HTERT RPE-1 (cell line): Measurements from ENCODE around the gene RAD51D.
"Not testable (repeated sequence)": the region's sequence is repeated elsewhere in the genome, so short reads cannot be mapped to it uniquely, and the experiment has no call there.

ENCODE experiments used
- in situ Hi-C: fragments of 300-500 bp; cut with MboI; formaldehyde crosslinking; loops from 4 replicates; pipeline ENCODE4 v1.14.3; 2020; ENCODE audit warnings: low sequenced_read_pairs

Gene RAD51D

DNA sequence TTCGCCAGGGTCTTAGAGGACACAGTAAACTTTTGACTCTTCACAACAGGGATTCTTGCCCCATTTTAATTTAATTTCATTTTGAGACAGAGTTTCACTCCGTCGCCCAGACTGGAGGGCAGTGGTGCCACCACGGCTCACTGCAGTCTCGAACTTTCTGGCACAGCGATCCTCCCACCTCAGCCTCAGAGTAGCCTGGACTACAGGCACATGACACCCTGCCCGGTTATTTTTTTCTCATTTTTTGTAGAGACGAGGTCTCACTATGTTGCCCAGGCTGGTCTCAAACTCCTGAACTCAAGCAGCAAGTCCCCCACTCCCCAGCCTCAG is 22.8 kb upstream of the RAD51D start:
- in situ Hi-C loops = no loop called here

DNA sequence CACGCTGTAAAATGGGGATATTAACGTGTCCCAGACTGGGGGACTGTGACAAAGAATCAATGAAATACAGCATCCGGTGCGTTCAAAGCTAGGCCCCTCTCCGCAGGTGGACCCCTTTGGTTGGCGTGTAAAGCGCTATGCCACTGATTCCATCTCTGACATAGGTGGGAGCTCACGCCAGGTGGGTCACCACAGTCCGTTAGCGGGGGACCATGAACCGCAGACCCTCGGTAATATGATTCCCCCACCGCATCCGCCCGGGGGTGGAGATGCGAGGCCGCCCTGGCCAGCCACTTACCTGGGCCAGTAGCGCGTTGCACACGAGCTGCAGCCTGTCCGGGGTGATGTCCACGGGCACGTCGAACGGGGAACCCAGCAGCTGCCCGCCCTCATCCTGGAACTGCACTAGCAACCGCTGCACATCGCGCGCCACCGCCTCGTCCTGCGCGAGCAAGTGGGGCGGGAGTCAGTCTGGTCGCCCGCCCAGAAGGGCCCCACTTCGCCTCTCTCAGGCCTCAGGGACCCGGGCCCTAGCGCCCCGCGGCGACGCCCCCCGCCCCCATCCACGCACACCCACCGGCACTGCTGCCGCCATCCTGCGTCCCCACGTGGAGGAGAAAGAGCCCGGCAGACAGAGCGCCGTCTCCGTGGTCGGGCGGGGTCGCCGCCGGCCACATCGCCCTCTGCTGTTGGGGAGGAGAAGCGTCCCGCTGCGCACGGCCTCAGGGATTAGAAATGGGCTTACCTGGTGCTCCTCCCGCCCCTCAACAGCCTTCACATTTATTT is 22.2 kb upstream of the RAD51D start, which contains the start of gene NLE1:
TSS of gene NLE1 (minus strand) at position 623 of the 786 bp plus-strand sequence. CDS start at position 595, 28 bp downstream.
- in situ Hi-C loops = no loop called here

DNA sequence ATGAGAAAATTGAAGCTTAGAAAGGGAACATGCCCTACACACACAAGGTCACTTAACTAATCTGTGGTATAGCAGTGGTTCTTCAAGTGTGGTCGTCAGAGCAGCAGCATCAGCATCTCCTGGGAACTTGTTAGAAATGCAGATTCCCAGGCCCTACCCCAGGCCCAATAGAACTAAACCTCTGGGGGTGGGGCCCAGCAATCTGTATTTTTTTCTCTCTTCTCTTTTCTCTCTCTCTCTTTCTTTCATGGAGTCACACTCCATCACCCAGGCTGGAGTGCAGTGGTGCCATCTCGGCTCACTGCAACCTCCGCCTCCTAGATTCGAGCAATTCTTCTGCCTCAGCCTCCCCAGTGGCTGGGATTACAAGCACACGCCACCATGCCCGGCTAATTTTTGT is 18.6 kb upstream of the RAD51D start:
- in situ Hi-C loops = no loop called here

DNA sequence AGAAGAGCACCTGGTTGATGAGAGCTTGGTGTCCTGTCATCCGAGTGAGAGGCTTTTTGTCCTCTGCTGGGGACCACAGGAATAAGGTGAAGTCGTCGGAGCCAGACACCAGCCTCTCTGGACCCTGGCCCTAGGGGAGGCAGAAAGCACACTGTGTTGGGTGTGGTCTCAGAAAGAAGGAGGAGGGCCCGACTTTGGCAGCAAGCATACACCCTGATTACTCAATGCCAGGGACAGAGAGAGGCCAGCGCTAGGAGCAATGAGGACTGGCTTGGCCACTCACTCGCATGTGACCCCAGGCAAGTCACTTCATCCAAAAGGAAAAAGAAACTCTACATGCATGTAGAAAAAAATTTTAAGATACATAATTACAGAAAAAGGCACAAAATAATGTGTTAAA is 15.7 kb upstream of the RAD51D start:
- in situ Hi-C loops = no loop called here

DNA sequence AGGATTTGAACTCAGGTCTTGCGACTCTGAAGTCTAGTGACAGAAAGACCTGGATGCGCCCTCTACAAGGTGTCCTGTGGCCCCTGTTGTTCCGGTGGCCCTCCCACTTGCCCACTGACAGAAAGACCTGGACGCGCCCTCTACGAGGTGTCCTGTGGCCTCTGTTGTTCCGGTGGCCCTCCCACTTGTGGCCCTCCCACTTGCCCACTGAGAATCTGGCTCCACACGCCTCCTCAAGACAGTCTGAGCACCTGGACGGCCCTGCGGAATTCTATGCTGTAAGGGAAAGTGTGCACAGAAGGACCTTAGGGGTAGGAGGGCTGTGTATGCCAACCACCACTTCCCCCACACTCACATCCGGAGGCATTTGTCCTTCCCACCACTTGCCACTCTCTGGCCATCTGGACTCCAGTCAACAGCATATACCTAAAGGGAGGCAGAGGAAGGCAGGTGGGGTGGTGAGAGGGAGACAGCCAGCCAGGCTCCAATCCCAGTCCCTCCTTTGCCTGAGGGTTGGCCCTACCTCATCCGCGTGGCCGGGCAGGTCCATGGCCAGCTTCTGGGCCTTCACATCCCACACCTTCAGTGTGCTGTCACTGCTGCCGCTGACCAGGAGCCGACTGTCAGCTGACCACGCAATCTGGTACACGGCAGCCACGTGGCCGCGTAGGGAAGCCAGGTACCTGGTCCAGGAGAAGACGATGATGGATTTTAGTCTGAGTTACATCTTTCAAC is 13.3 kb upstream of the RAD51D start:
- in situ Hi-C loops = no loop called here

DNA sequence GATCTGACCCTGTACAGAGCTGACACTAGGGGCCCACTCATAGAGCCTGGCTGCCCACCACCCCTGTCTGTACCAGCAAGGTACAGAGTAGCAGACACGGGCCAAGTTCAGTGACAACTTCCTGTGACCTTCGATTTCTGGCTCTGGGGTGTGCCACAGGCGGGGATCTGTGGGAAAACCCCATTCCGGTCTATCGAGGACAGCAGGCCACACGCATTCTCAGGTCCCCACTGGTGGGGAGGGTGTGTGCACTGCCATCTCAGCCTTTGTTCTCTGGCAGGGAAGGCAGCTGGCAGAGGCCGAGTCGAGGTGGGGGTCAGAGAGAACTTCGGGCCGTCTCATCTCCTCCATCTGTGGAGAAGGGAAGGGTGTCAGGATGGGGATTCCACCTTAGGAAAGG is 12.4 kb upstream of the RAD51D start:
- in situ Hi-C loops = no loop called here

DNA sequence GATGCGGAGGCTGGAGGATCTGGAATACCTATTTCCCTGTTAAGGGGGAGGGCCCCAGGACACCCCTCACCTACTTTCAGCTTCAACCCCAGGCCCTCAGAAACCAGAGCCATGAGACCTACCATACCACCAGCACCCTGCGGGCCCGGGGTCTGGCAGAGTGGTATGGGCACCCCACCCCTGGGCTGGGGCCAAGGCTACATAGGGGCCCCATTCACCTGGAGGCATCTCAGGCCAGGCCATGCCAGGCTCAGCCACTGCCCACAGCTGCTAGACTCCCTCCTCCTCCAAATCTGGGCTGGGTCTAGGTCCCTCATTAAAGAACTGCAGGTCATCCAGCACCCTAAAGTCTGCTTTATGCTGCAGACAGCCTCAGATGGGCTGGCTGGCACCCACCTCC is 10.7 kb upstream of the RAD51D start:
- in situ Hi-C loops = no loop called here

DNA sequence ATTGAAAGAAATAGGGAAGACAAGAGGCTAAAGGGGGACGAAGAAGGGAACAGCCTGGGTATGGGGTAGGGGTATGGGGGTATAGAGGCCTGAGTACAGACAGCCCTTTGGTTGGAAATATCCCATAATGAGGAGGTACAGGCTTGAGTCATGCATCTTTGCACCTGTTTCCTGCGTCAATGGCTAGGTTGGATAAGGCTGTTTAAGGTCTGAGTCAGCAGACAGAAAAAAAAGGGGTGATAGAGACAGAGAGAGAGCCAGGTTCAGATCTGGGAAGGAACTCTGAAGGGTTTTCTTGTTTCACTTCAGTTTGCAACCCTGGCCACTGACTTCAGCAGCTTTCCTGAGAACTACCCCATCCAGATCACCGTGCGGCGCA is 10.3 kb upstream of the RAD51D start:
- in situ Hi-C loops = no loop called here

DNA sequence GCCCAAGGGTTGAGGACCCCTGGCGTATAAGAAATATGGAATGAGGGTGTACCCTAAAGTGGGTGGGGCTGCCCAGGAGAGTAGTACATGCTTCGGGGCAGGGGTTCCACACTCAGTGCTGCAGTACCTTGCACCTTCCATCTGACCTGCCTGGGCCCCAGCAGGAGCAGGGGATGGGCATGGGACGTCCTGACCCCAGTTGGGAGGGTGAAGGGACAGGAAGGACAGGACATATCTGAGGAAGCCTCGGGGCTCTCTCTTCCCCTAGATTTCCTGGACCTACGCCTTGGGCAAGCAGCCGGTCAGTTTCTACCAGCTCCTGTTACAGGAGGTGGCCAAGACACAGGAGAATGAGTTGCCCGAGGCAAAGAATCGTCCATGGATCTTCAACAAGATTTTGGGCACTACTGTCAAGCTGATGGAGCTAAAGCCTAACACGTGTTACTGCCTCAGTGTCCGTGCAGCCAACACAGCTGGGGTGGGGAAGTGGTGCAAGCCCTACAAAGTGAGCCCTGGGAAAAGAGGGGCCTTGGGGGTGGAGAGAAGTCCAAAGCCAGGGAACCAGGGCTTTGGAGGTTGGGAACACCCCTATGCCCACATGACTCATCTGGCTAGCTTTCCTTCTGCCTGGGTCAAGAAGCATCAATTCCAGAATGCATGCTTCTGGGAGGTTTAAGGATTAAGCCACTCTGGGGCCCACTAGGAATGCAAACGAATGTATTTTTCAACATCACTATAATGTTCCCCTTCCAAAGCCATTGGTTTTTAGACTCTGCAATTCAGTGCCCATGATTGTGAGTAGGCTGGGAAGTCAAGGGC is 9.7 kb upstream of the RAD51D start:
- in situ Hi-C loops = no loop called here

DNA sequence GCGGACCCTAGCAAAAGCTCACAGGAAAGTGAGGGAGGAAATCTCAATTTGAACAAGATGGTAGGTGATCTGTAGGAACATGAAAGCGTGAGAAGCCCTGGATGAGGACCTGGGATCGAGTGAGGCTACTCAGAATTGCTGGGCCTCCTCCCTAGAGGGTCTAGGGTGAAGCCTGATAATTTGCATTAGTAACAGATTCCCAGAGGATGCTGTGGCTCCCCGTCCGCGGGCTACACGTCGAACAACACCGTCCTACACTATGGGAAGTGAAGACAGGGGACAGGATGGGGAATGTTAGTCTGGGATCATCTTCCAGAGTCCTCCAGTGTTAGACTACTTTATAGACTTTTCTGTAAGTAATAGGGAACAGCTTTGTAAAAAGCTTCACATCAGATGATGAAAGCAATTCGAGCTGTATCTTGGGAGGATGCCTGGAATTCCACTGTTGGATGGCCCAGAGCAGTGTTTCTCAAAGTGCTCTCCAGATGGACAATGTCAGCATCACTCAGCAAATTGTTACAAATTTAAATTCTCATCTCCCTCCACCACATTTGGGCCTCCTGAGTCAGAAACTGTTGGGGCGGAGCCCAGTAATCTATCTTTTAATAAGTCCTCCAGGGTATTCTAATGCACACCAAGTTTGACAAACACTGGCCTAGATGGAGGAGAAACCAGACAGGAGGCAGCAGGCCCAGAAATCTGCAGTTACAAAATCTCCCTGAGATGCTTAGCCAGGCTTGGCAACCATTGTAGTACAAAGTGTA is 8.3 kb upstream of the RAD51D start:
- in situ Hi-C loops = no loop called here

DNA sequence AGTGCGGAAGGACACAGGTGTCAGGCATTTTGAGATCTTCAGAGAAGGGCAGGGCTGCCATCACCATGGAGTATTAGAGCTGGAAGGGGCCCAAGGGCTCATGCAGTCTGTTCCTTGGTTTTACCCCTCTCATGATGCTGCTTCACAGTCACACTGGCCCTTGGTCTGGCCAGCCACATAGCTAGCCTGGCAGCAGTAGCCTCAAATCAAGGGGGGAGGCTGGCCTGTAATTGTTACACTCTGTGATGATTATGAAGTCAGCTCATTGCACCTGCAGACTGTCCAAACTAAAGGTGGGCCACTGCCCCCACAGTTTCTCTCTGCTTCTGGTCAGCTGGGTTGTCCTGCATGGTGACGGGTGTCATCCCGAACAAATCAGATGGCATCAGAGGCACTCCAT is 1.7 kb upstream of the RAD51D start, which contains the start of gene FNDC8:
TSS of gene FNDC8 (plus strand) at position 301 of the 400 bp plus-strand sequence. CDS start at position 380, 79 bp downstream.
- in situ Hi-C loops = no loop called here

DNA sequence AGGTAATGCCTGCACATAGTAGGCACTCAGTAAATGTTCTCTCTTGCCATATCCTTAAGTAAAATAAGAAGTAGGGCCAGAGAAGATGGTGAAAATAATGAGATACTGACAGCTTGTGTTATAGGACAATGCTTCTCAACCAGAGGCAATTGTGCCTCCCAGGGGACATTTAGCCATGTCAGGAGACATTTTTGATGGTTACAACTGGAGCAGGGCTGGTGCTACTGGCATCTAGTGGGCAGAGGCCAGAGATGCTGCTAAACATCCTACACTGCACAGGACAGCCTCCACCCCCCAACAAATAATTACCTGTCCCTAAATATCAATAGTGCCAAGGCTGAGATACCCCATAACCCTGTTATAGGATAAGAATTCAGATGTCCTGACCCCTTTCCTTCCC is 1.7 kb downstream of the RAD51D start:
- in situ Hi-C loops = no loop called here

DNA sequence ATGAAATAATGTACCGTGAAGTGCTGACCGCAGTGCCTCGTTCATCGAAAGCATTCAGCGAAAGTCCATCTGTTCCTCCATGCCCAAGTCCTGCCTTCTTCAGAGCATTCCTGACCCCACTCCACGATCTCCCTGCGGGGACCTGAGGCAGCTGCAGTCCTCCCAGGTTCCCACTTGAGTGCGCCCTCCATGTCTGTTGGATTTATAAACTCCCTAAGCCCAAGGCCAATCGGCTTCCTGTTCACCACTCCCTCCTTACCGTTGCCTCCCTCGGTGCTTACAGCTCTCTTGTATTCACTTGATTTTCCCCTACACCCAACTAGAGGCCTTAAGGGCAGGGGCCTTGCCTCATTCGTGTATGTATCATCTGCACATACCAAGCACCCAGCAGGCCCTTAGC is 2.8 kb downstream of the RAD51D start:
- in situ Hi-C loops = no loop called here

DNA sequence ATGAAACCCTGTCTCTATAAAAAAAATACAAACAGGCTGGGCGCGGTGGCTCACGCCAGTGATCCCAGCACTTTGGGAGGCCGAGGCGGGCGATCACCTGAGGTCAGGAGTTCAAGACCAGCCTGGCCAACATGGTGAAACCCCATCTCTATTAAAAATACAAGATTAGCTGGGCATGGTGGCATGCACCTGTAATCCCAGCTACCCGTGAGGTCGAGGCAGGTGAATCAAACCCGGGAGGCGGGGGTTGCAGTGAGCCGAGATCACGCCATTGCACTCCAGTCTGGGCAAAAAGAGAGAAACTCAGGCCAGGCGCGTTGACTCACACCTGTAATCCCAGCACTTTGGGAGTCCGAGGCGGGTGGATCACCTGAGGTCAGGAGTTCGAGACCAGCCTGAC is 8.9 kb downstream of the RAD51D start:
- in situ Hi-C loops = not testable (repeated sequence)

DNA sequence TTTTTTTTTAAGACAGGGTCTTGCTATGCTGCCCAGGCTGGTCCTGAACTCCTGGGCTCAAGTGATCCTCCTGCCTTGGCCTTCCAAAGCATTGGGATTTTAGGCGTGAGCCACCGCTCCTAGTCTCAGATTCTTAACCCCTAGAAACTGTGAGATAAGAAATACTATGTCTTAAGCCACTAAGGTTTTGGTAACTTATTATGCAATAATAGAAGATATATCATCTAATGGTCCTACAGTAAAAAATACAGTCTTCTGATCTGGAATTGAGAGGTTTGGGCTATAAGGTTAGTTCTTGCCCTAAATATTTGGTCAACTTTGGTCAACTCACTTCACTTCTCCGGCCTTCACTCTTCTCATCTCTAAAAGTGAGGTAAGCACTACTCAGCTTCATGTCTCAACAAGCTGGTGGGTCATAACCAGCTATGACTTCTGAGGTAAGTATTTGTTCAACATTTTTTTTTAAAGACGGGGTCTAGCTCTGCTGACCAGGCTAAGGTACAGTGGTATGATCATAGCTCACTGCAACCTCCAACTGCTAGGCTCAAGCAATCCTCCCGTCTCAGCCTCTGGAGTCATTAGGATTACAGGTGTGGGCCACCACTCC is 14.7 kb downstream of the RAD51D start:
- in situ Hi-C loops = no loop called here

DNA sequence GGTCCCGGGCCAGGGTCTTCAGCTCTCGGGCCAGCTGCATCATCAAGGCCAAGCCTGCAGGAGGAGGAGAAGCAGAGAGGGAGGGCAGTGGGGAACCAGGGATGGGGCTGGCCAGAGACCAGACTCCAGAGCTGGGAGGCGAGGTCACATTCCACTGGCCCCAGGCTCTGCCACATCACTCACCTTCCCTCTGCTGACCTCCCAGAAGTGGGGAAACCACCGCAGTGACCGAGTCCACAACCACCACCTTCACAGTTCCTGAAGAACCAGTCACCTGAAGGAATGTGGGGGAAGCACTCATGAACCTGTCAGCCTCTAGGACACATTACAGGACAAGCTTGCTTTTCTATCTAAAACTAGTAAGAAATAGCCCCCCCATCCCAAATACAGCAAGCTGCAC is 16.4 kb downstream of the RAD51D start:
- in situ Hi-C loops = no loop called here

DNA sequence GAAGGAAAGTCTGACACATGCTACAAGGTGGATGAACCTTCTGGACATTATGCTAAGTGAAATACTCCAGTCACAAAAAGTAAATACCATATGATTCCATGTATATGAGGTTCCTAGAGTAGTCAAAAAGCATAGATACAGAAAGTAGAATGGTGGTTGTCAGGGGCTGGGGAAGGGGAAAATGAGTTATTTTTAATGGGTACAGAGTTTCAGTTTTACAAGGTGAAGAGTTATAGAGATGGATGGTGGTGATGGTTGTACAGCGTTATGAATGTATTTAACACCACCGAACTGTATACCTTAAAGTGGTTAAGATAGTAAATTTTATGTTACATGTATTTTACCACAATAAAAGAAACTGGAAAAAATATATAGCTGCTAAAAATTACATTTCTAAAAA is 17.9 kb downstream of the RAD51D start:
- in situ Hi-C loops = no loop called here

DNA sequence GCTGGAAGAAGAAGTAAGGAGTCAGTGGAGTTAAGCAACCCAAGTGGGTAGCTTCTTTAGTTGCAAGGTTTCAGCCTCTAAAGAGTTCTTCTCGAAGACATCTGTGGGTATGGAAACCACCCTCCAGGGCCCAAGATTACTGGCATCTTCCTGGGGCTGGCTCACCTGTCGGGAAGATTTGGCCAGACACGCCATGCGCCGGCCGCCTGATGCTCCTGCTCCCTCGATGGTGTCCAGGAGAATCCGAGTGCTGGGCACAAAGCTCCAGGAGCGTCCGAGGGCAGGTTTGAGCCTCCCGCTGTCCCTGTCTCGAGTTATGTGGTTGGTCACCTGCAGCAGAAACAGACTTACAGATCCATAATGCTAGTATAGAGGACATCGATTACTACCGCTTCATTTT is 18.6 kb downstream of the RAD51D start:
- in situ Hi-C loops = no loop called here

DNA sequence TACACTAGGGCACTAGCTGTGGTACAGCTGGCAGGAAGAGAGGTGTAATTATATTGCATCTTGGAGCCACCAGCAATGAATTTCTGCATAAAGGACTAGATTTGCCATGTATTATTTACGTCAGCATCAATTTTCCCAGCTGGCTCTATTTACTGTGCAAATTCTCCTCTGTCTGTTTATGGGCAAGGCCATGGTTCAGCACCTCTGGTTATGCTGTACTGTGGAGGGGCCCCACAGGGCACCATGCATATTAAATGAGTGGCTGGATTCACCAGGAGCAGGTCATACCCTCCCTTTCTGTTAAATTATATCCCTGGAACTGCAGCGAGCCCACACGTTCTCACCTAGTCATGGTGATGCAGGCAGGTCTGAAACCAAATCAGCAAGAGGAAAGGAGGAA is 19.8 kb downstream of the RAD51D start:
- in situ Hi-C loops = no loop called here

DNA sequence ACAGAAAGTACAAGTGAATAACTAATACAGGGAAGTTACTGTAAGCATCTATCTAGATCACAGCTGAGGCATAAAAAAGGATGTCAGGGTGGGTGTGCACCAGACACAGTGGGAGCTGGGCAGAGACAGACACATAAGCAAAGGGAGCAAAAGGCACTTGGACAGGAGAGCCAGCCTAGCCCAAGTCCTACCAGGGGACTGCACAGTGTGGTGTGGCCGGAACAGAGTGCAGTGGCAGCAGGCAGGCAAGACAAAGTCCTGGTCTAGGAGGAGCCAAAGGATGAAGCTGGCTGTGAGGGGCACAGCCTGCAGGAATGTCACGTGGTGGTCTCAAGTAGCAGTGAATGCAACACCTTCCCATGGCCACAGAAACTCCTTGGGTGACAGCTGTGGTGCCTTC is 21.9 kb downstream of the RAD51D start:
- in situ Hi-C loops = no loop called here
